Uterus (tissue), 4 donors: ENCODE results near the gene NEDD4L. TPM values are rescaled to one million over a fixed set of nuclear protein-coding genes. Genes with fewer than 3 reads are reported as not detected.

Experiments
- DNase-seq, 2 donors: peaks; one replicate each; pipeline ENCODE4 v3.0.0-alpha.2; 2019 to 2020
- H3K27ac ChIP-seq, 2 donors: fragments of 200-600 bp; sonication (generic); 1 replicate in 1 of 2; 2 replicates in 1 of 2; pipeline ENCODE4 v1.5.1; 2016 to 2018
- H3K27me3 ChIP-seq, 2 donors: fragments of 200-600 bp; sonication (generic); one replicate each; pipeline ENCODE4 v1.5.1; 2018 to 2019; ENCODE audit warnings: control low read depth in 1 of 2
- H3K36me3 ChIP-seq, 2 donors: fragments of 200-600 bp; sonication (generic); one replicate each; pipeline ENCODE4 v1.5.1; 2019; ENCODE audit warnings: control low read depth in 1 of 2
- H3K4me1 ChIP-seq, 2 donors: fragments of 200-600 bp; sonication (generic); one replicate each; pipeline ENCODE4 v1.5.1; 2018 to 2019; ENCODE audit warnings: control low read depth in 1 of 2
- H3K4me3 ChIP-seq, 2 donors: fragments of 200-600 bp; sonication (generic); 1 replicate in 1 of 2; 2 replicates in 1 of 2; pipeline ENCODE4 v1.5.1; 2018 to 2019; ENCODE audit warnings: mild to moderate bottlenecking in 1 of 2
- H3K9me3 ChIP-seq, 2 donors: fragments of 200-600 bp; sonication (generic); one replicate each; pipeline ENCODE4 v1.5.1; 2019; ENCODE audit warnings: control low read depth in 1 of 2
- POLR2A ChIP-seq, 2 donors: fragments of 450-650 bp; IDR thresholded peaks; one replicate each; pipeline ENCODE4 v1.6.1; 2016; ENCODE audit warnings: antibody characterized with exemption in 2 of 2, mild to moderate bottlenecking in 1 of 2, moderate library complexity in 1 of 2
- intact Hi-C: fragments of 100-400 bp; cut with DNase I; formaldehyde crosslinking; loops from one replicate; pipeline ENCODE4 v1.15.1; 2023; ENCODE audit warnings: low total_unique reads
- total RNA-seq, 4 donors: library from RNA; depleted of rRNA in 3 of 4; stranded (reverse); fragments of >200 nt in 3 of 4; gene quantifications; one replicate each; pipeline versions ENCODE4 v1.1.0 to v1.2.4, GENCODE V29; 2014 to 2023
- TF ChIP-seq, protein P1 (sequence below), 4 experiments: fragments of 200-600 bp in 2 of 4; fragments of 450-650 bp in 2 of 4; sonication (generic) in 2 of 4; IDR thresholded peaks; one replicate each; pipeline ENCODE4 v1.5.1; 2016 to 2019; ENCODE audit warnings: antibody characterized with exemption in 4 of 4, mild to moderate bottlenecking in 2 of 4, moderate library complexity in 1 of 4
- donor health status: DM: yes; HTN: yes; CAD: no.

The NEDD4L gene
- total RNA-seq, 4 donors from 2014 or later = 6.2 to 45.9 (median 32.3) TPM

DNA sequence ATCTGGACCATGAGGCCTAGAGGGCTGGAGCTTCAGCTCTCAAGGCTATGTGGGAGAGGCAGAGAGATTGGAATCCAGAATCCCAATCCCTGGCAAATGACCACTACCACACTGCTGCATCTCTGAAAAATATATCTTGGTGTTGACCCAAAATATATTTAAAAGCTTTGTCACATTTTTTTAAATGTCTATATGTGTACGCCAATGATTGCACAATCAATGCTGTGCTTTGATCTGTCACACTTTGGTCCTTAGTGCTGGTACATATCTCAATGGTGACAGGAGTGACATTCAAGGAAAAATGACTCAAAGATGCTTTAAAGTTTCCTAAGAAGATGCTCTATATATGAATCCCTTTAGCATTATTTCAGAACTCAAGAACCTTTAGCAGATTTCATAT is 31.7 kb upstream of the NEDD4L start:
- Histone ChIP-seq H3K27me3 (no peaks in the 10 kb centered on the region), H3K27ac (no peak overlapping the region), H3K4me1 (no peaks in the 10 kb centered on the region), H3K9me3 (no peaks in the 10 kb centered on the region), H3K4me3 (no peak overlapping the region), H3K36me3 (no peaks in the 10 kb centered on the region)
- intact Hi-C loops = no loop called here
- TF ChIP-seq POLR2A (IDR thresholded peaks at IDR 0.05) = no peak
- TF ChIP-seq, protein P1, sequence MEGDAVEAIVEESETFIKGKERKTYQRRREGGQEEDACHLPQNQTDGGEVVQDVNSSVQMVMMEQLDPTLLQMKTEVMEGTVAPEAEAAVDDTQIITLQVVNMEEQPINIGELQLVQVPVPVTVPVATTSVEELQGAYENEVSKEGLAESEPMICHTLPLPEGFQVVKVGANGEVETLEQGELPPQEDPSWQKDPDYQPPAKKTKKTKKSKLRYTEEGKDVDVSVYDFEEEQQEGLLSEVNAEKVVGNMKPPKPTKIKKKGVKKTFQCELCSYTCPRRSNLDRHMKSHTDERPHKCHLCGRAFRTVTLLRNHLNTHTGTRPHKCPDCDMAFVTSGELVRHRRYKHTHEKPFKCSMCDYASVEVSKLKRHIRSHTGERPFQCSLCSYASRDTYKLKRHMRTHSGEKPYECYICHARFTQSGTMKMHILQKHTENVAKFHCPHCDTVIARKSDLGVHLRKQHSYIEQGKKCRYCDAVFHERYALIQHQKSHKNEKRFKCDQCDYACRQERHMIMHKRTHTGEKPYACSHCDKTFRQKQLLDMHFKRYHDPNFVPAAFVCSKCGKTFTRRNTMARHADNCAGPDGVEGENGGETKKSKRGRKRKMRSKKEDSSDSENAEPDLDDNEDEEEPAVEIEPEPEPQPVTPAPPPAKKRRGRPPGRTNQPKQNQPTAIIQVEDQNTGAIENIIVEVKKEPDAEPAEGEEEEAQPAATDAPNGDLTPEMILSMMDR (IDR thresholded peaks at IDR 0.05) = no peak
- no peak for DNase-seq

DNA sequence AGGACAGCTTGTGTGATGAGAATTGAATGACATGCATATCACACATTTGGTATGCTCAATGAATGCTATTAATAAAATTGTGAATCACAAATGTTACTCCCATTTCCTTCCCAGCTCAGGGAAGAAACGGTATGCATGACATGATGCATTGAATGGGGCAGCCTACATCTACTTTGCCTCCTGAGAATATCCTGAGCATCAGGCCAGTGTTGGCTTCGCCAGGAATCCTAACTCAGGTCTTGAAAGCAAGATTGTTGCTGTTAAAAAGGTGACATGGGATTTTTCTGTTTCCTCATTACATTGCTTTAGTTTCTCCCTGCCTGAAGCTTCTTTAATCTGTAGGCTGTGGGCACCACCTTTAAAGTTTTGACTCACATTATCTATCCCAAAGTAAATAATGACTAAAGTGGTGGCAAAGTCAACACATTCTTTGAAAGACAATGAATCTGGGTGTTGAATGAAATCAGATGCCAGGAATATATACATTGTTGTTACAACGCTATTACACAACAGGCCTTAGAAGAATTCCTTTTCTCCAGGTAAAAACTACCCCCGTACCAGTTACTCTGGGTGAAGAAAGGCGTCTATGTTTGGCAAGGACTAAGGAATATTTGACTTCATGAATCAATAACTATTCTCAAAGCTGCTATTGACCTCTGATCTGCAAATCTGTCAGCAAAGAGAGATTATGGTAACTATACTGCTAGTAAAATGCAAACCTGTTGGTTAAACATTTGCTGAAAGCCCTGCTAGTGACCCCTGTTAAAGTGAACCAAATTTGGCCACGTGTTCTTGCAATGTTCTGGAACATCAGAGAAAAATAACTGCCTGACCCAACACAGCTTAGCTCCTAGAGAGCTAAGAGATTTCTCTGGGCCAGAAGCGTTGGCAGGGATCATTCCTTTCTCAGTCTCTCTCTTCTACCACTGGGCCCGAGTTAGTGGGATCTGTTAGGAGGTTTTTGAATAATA is 30.5 kb upstream of the NEDD4L start:
- no peak overlapping the region for H3K4me3 ChIP-seq
- no peaks in the 10 kb centered on the region for H3K36me3 ChIP-seq
- no peaks in the 10 kb centered on the region for H3K27me3 ChIP-seq
- intact Hi-C loops = no loop called here
- H3K27ac ChIP-seq = no peak overlapping the region
- DNase-seq = no peak
- TF ChIP-seq POLR2A (IDR thresholded peaks at IDR 0.05) = no peak
- TF ChIP-seq, protein P1 (IDR thresholded peaks at IDR 0.05) = no peak
- H3K4me1 ChIP-seq = no peaks in the 10 kb centered on the region
- H3K9me3 ChIP-seq = no peaks in the 10 kb centered on the region

DNA sequence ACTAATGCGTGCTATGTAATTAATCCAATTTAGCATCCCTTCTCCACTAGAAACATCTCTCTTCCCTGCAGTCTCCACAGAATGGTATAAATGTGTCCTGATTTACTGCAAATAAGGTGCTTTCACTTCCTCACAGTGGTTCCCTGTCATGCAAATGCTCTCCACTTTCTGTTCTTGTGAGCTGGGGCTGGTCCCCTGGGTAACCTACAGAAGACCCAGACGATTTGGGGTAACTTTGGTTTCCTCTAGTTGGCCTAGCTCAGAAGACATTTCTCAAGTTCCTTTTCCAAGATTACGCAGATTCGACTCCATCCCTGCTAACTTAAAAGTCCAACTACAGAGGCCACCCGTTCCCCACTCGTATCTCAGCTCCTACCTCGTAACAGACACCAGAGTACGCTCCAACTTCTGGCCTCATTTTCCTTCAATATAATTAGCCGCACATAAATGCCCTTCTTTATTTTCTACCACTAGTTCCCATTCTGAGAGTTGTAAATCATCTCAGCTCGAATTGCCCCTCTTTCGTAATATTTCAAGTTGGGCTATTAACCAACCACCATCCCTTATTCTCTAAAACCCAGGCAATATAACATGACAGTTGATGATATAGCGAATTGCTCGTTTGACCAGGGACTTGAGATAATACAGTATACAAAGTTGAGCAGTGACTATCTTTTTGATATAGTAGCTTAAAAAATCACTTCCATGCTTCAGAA is 28.8 kb upstream of the NEDD4L start:
- H3K27ac ChIP-seq = no peak overlapping the region
- no peaks in the 10 kb centered on the region for H3K4me1 ChIP-seq
- TF ChIP-seq, protein P1 (IDR thresholded peaks at IDR 0.05) = no peak
- TF ChIP-seq POLR2A (IDR thresholded peaks at IDR 0.05) = no peak
- H3K9me3 ChIP-seq = no peaks in the 10 kb centered on the region
- intact Hi-C loops = no loop called here
- no peak for DNase-seq
- no peaks in the 10 kb centered on the region for H3K27me3 ChIP-seq
- no peaks in the 10 kb centered on the region for H3K36me3 ChIP-seq
- H3K4me3 ChIP-seq = no peak overlapping the region

DNA sequence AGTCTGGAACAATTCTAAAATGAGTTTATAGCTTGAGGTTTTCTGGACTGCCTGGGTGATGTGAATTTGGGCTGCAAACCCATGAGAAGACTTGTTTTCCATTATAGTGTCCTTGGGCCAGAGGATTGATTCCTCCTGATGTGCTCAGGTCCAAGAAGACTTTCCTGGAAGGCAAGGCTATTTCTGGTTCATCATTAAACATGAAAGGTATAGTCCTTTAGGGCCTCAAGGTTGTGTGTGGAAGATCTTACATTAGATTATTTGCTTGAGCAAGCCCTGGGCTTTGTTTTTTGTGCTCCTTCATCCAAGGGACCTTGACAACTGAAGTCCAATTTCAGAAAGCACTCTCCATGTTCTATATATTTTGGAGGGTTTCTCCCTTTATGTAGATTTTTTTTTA is 26.8 kb upstream of the NEDD4L start:
- no peak for DNase-seq
- Histone ChIP-seq H3K9me3 (no peaks in the 10 kb centered on the region), H3K36me3 (no peaks in the 10 kb centered on the region), H3K4me1 (no peaks in the 10 kb centered on the region), H3K4me3 (no peak overlapping the region), H3K27me3 (no peaks in the 10 kb centered on the region), H3K27ac (no peak overlapping the region)
- TF ChIP-seq POLR2A (IDR thresholded peaks at IDR 0.05) = no peak
- TF ChIP-seq, protein P1 (IDR thresholded peaks at IDR 0.05) = no peak
- intact Hi-C loops = no loop called here
